ENCODE results near the gene DDX3X. TPM values are rescaled to one million over a fixed set of nuclear protein-coding genes. Genes with fewer than 3 reads are reported as not detected.

The DDX3X gene
- total and polyA plus RNA-seq, 5 donors from 2014 or later = 133 to 1,169 (median 191) TPM

GRCh38 chrX:41301438-41301824, 32.5 kb upstream of the DDX3X start:
- Histone ChIP-seq H3K36me3 (ENCODE audit: control insufficient read depth, insufficient read depth, low read length) (no peaks in the 10 kb centered on the region), H3K4me1 (ENCODE audit: control insufficient read depth, insufficient read depth, low read length, poor library complexity, severe bottlenecking) (no peaks in the 10 kb centered on the region), H3K9me3 (ENCODE audit: control insufficient read depth in 2 of 2, low read length in 2 of 2) (no peaks in the 10 kb centered on the region), H3K27me3 (ENCODE audit: control insufficient read depth, insufficient read depth, low read length) (no peaks in the 10 kb centered on the region), H3K4me3 (ENCODE audit: low read depth, low read length) (no peak overlapping the region), H3K27ac (ENCODE audit: insufficient read depth, low read length, poor library complexity, severe bottlenecking) (no peak overlapping the region)
- H3K27ac Mint-ChIP-seq = no peak overlapping the region
- DNase-seq = no peak
- H3K4me3 Mint-ChIP-seq = no peak overlapping the region
- no peaks in the 10 kb centered on the region for H3K27me3 Mint-ChIP-seq
- H3K9me3 Mint-ChIP-seq = no peaks in the 10 kb centered on the region
- H3K36me3 Mint-ChIP-seq = peaks cover 3% of the 10 kb centered on the region
- ATAC-seq (ENCODE audit: low read depth in 2 of 2) = no peak
- H3K4me1 Mint-ChIP-seq = peaks cover 0 to 4% (median 0%) of the 10 kb centered on the region in 4 donors

- ATAC-seq (ENCODE audit: low read depth in 2 of 2) (no peak), DNase-seq (no peak)
- Mint-ChIP-seq H3K27me3 (no peaks in the 10 kb centered on the region), H3K9me3 (no peaks in the 10 kb centered on the region), H3K27ac (no peak overlapping the region), H3K36me3 (no peaks in the 10 kb centered on the region), H3K4me1 (peaks cover 0 to 4% (median 0%) of the 10 kb centered on the region in 4 donors), H3K4me3 (no peak overlapping the region)
- Histone ChIP-seq H3K9me3 (ENCODE audit: control insufficient read depth in 2 of 2, low read length in 2 of 2) (no peaks in the 10 kb centered on the region), H3K36me3 (ENCODE audit: control insufficient read depth, insufficient read depth, low read length) (no peaks in the 10 kb centered on the region), H3K4me3 (ENCODE audit: low read depth, low read length) (no peak overlapping the region), H3K4me1 (ENCODE audit: control insufficient read depth, insufficient read depth, low read length, poor library complexity, severe bottlenecking) (no peaks in the 10 kb centered on the region), H3K27me3 (ENCODE audit: control insufficient read depth, insufficient read depth, low read length) (no peaks in the 10 kb centered on the region), H3K27ac (ENCODE audit: insufficient read depth, low read length, poor library complexity, severe bottlenecking) (no peak overlapping the region)
These were observed 31.6 kb upstream of the DDX3X start for GRCh38 chrX:41302370-41302769.

GRCh38 chrX:41303013-41303412, 30.9 kb upstream of the DDX3X start:
- ATAC-seq (ENCODE audit: low read depth in 2 of 2) = no peak

GRCh38 chrX:41304178-41304577, 29.8 kb upstream of the DDX3X start:
- Histone ChIP-seq H3K27ac (ENCODE audit: insufficient read depth, low read length, poor library complexity, severe bottlenecking) (no peak overlapping the region), H3K4me1 (ENCODE audit: control insufficient read depth, insufficient read depth, low read length, poor library complexity, severe bottlenecking) (no peaks in the 10 kb centered on the region), H3K4me3 (ENCODE audit: low read depth, low read length) (no peak overlapping the region), H3K27me3 (ENCODE audit: control insufficient read depth, insufficient read depth, low read length) (no peaks in the 10 kb centered on the region), H3K36me3 (ENCODE audit: control insufficient read depth, insufficient read depth, low read length) (no peaks in the 10 kb centered on the region), H3K9me3 (ENCODE audit: control insufficient read depth in 2 of 2, low read length in 2 of 2) (no peaks in the 10 kb centered on the region)
- Mint-ChIP-seq H3K36me3 (no peaks in the 10 kb centered on the region), H3K4me3 (no peak overlapping the region), H3K4me1 (peaks cover 0 to 4% (median 0%) of the 10 kb centered on the region in 4 donors), H3K27me3 (no peaks in the 10 kb centered on the region), H3K9me3 (no peaks in the 10 kb centered on the region), H3K27ac (no peak overlapping the region)
- DNase-seq (no peak), ATAC-seq (ENCODE audit: low read depth in 2 of 2) (no peak)

More at GRCh38 chrX:41303013-41303412, 30.9 kb upstream of the DDX3X start:
- Histone ChIP-seq H3K4me3 (ENCODE audit: low read depth, low read length) (no peak overlapping the region), H3K27me3 (ENCODE audit: control insufficient read depth, insufficient read depth, low read length) (no peaks in the 10 kb centered on the region), H3K36me3 (ENCODE audit: control insufficient read depth, insufficient read depth, low read length) (no peaks in the 10 kb centered on the region), H3K4me1 (ENCODE audit: control insufficient read depth, insufficient read depth, low read length, poor library complexity, severe bottlenecking) (no peaks in the 10 kb centered on the region), H3K27ac (ENCODE audit: insufficient read depth, low read length, poor library complexity, severe bottlenecking) (no peak overlapping the region), H3K9me3 (ENCODE audit: control insufficient read depth in 2 of 2, low read length in 2 of 2) (no peaks in the 10 kb centered on the region)
- no peaks in the 10 kb centered on the region for H3K36me3 Mint-ChIP-seq
- H3K27ac Mint-ChIP-seq = no peak overlapping the region
- peaks cover 0 to 4% (median 0%) of the 10 kb centered on the region in 4 donors for H3K4me1 Mint-ChIP-seq
- DNase-seq = no peak
- no peaks in the 10 kb centered on the region for H3K9me3 Mint-ChIP-seq
- no peaks in the 10 kb centered on the region for H3K27me3 Mint-ChIP-seq
- no peak overlapping the region for H3K4me3 Mint-ChIP-seq

- no peak overlapping the region for H3K4me3 ChIP-seq (ENCODE audit: low read depth, low read length)
- Mint-ChIP-seq H3K4me1 (no peaks in the 10 kb centered on the region), H3K9me3 (no peaks in the 10 kb centered on the region), H3K4me3 (no peak overlapping the region), H3K27me3 (no peaks in the 10 kb centered on the region), H3K27ac (peak overlapping the region in 1 of 3 donors; percentile 51), H3K36me3 (no peaks in the 10 kb centered on the region)
- DNase-seq (no peak), ATAC-seq (ENCODE audit: low read depth in 2 of 2) (no peak)
- no peak overlapping the region for H3K27ac ChIP-seq (ENCODE audit: insufficient read depth, low read length, poor library complexity, severe bottlenecking)
- no peaks in the 10 kb centered on the region for H3K27me3 ChIP-seq (ENCODE audit: control insufficient read depth, insufficient read depth, low read length)
- H3K4me1 ChIP-seq (ENCODE audit: control insufficient read depth, insufficient read depth, low read length, poor library complexity, severe bottlenecking) = no peaks in the 10 kb centered on the region
- H3K9me3 ChIP-seq (ENCODE audit: control insufficient read depth in 2 of 2, low read length in 2 of 2) = no peaks in the 10 kb centered on the region
- no peaks in the 10 kb centered on the region for H3K36me3 ChIP-seq (ENCODE audit: control insufficient read depth, insufficient read depth, low read length)
These were observed 24.9 kb upstream of the DDX3X start for GRCh38 chrX:41308884-41309647.

GRCh38 chrX:41312786-41313185, 21.2 kb upstream of the DDX3X start:
- Histone ChIP-seq H3K36me3 (ENCODE audit: control insufficient read depth, insufficient read depth, low read length) (no peaks in the 10 kb centered on the region), H3K4me3 (ENCODE audit: low read depth, low read length) (no peak overlapping the region), H3K9me3 (ENCODE audit: control insufficient read depth in 2 of 2, low read length in 2 of 2) (no peaks in the 10 kb centered on the region), H3K27me3 (ENCODE audit: control insufficient read depth, insufficient read depth, low read length) (no peaks in the 10 kb centered on the region), H3K4me1 (ENCODE audit: control insufficient read depth, insufficient read depth, low read length, poor library complexity, severe bottlenecking) (no peaks in the 10 kb centered on the region), H3K27ac (ENCODE audit: insufficient read depth, low read length, poor library complexity, severe bottlenecking) (no peak overlapping the region)
- no peaks in the 10 kb centered on the region for H3K27me3 Mint-ChIP-seq
- H3K9me3 Mint-ChIP-seq = no peaks in the 10 kb centered on the region
- H3K36me3 Mint-ChIP-seq = no peaks in the 10 kb centered on the region
- no peaks in the 10 kb centered on the region for H3K4me1 Mint-ChIP-seq
- DNase-seq (no peak), ATAC-seq (ENCODE audit: low read depth in 2 of 2) (no peak)
- no peak overlapping the region for H3K27ac Mint-ChIP-seq
- H3K4me3 Mint-ChIP-seq = no peak overlapping the region

GRCh38 chrX:41313419-41313818, 20.5 kb upstream of the DDX3X start:
- no peaks in the 10 kb centered on the region for H3K36me3 ChIP-seq (ENCODE audit: control insufficient read depth, insufficient read depth, low read length)
- Mint-ChIP-seq H3K9me3 (no peaks in the 10 kb centered on the region), H3K4me1 (no peaks in the 10 kb centered on the region), H3K27me3 (no peaks in the 10 kb centered on the region), H3K27ac (no peak overlapping the region), H3K36me3 (no peaks in the 10 kb centered on the region), H3K4me3 (no peak overlapping the region)
- H3K27me3 ChIP-seq (ENCODE audit: control insufficient read depth, insufficient read depth, low read length) = no peaks in the 10 kb centered on the region
- DNase-seq (no peak), ATAC-seq (ENCODE audit: low read depth in 2 of 2) (no peak)
- no peaks in the 10 kb centered on the region for H3K4me1 ChIP-seq (ENCODE audit: control insufficient read depth, insufficient read depth, low read length, poor library complexity, severe bottlenecking)
- no peak overlapping the region for H3K4me3 ChIP-seq (ENCODE audit: low read depth, low read length)
- no peak overlapping the region for H3K27ac ChIP-seq (ENCODE audit: insufficient read depth, low read length, poor library complexity, severe bottlenecking)
- no peaks in the 10 kb centered on the region for H3K9me3 ChIP-seq (ENCODE audit: control insufficient read depth in 2 of 2, low read length in 2 of 2)

GRCh38 chrX:41314204-41314603, 19.8 kb upstream of the DDX3X start:
- no peak overlapping the region for H3K27ac ChIP-seq (ENCODE audit: insufficient read depth, low read length, poor library complexity, severe bottlenecking)
- H3K36me3 ChIP-seq (ENCODE audit: control insufficient read depth, insufficient read depth, low read length) = no peaks in the 10 kb centered on the region
- H3K9me3 Mint-ChIP-seq = no peaks in the 10 kb centered on the region
- no peaks in the 10 kb centered on the region for H3K4me1 ChIP-seq (ENCODE audit: control insufficient read depth, insufficient read depth, low read length, poor library complexity, severe bottlenecking)
- no peak for ATAC-seq (ENCODE audit: low read depth in 2 of 2)
- H3K9me3 ChIP-seq (ENCODE audit: control insufficient read depth in 2 of 2, low read length in 2 of 2) = no peaks in the 10 kb centered on the region
- no peaks in the 10 kb centered on the region for H3K4me1 Mint-ChIP-seq
- no peaks in the 10 kb centered on the region for H3K27me3 Mint-ChIP-seq
- DNase-seq = no peak
- no peak overlapping the region for H3K27ac Mint-ChIP-seq
- H3K4me3 Mint-ChIP-seq = no peak overlapping the region
- H3K4me3 ChIP-seq (ENCODE audit: low read depth, low read length) = no peak overlapping the region
- H3K36me3 Mint-ChIP-seq = no peaks in the 10 kb centered on the region
- no peaks in the 10 kb centered on the region for H3K27me3 ChIP-seq (ENCODE audit: control insufficient read depth, insufficient read depth, low read length)
